GM13976 (cell line): Measurements from ENCODE around the gene ELAPOR1.
"Not testable (repeated sequence)": the region's sequence is repeated elsewhere in the genome, so short reads cannot be mapped to it uniquely, and the experiment has no call there.

Experiments
- DNase-seq: peaks from one replicate; pipeline ENCODE4 v3.0.0; 2012; ENCODE audit warnings: low spot score
- CTCF ChIP-seq: IDR thresholded peaks from 2 replicates; pipeline ENCODE4 v1.5.1; 2012; ENCODE audit warnings: borderline replicate concordance, mild to moderate bottlenecking; ENCODE audit not compliant: insufficient read depth; ENCODE audit errors: extremely low read depth, missing control alignments, control extremely low read depth
- in situ Hi-C: fragments of 300-500 bp; cut with MboI; formaldehyde crosslinking; loops from one replicate; pipeline ENCODE4 v1.12.0; 2022; ENCODE audit warnings: low sequenced_read_pairs, mixed read lengths, inconsistent platforms; ENCODE audit not compliant: unreplicated experiment

Gene ELAPOR1

GRCh38 chr1:109140392-109140791 is 26.5 kb downstream of the ELAPOR1 start:
- in situ Hi-C loops, result no loop called here

GRCh38 chr1:109142260-109142659 is 28.3 kb downstream of the ELAPOR1 start:
- no peak for DNase-seq
- TF ChIP-seq CTCF, result no peak
- in situ Hi-C loops, result no loop called here

More at GRCh38 chr1:109140392-109140791, 26.5 kb downstream of the ELAPOR1 start:
- DNase-seq, result no peak
- TF ChIP-seq CTCF, result no peak

- in situ Hi-C loops, DNase-seq: not testable (repeated sequence)
Observed at GRCh38 chr1:109142725-109143124, 28.8 kb downstream of the ELAPOR1 start.

GRCh38 chr1:109148987-109149561 is 35.2 kb downstream of the ELAPOR1 start:
- in situ Hi-C loops, result no loop called here
- no peak for TF ChIP-seq CTCF

GRCh38 chr1:109149874-109150601 is 36.1 kb downstream of the ELAPOR1 start:
- no peak for TF ChIP-seq CTCF
- DNase-seq, result no peak
- in situ Hi-C loops, result no loop called here

More at GRCh38 chr1:109148987-109149561, 35.2 kb downstream of the ELAPOR1 start:
- no peak for DNase-seq

GRCh38 chr1:109151146-109151990 is 37.5 kb downstream of the ELAPOR1 start:
- no peak for DNase-seq
- no peak for TF ChIP-seq CTCF
- in situ Hi-C loops, result no loop called here

- in situ Hi-C loops, result no loop called here
- DNase-seq, result no peak
- no peak for TF ChIP-seq CTCF
Observed at GRCh38 chr1:109152196-109152595, 38.3 kb downstream of the ELAPOR1 start.
